ENCODE measurements around the gene TNFRSF8.

DNA sequence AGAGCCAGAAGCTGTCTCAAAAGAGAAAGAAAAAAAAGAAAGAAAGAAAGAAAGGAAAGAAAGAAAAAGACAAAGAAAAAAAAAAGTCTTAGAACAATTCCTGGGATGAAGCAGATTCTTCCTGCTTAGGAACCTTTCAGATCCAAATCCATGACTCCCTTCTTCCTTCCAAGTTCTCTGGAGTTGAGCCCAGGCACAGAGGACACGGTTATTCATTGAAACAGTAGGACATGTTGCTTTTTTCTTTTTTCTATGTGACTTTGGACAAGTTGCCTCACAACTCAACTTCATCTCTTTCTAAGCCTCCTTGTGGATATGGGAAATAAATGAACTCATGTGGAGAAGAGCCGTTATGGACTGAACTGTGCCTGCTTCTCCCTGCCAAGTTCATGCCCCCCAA lies 14.7 kb upstream of the TNFRSF8 start:
- TF ChIP-seq, protein P1, sequence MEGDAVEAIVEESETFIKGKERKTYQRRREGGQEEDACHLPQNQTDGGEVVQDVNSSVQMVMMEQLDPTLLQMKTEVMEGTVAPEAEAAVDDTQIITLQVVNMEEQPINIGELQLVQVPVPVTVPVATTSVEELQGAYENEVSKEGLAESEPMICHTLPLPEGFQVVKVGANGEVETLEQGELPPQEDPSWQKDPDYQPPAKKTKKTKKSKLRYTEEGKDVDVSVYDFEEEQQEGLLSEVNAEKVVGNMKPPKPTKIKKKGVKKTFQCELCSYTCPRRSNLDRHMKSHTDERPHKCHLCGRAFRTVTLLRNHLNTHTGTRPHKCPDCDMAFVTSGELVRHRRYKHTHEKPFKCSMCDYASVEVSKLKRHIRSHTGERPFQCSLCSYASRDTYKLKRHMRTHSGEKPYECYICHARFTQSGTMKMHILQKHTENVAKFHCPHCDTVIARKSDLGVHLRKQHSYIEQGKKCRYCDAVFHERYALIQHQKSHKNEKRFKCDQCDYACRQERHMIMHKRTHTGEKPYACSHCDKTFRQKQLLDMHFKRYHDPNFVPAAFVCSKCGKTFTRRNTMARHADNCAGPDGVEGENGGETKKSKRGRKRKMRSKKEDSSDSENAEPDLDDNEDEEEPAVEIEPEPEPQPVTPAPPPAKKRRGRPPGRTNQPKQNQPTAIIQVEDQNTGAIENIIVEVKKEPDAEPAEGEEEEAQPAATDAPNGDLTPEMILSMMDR (CRISPR knock-in tag; IDR thresholded peaks at IDR 0.05): no peak
- TF ChIP-seq UBTF (CRISPR knock-in tag; IDR thresholded peaks at IDR 0.05) (no peak), BCL3 (CRISPR knock-in tag; IDR thresholded peaks at IDR 0.05) (no peak), ZBTB33 (CRISPR knock-in tag; IDR thresholded peaks at IDR 0.05) (no peak)
